HepG2 (cell line): ENCODE data around the gene HJURP. TPM values are rescaled to one million over a fixed set of nuclear protein-coding genes. Genes with fewer than 3 reads are reported as not detected.

Source experiments
- ATAC-seq: fragments of 200-7000 bp; cut with Tn5 transposase; 3 replicates; pipeline ENCODE4 v1.9.1; 2020; ENCODE audit warnings: mild to moderate bottlenecking, moderate library complexity
- BruUV-seq: library from RNA; stranded (reverse); fragments of 400-500 nt; replicated peaks from 2 replicates; lab custom pipeline; 2021; lab: Mats Ljungman, UMichigan
- CTCF ChIA-PET: fragments of 300-600 bp; formaldehyde crosslinking; extraction: SDS; loops from one replicate; lab custom pipeline; 2021; ENCODE audit warnings: low total read pairs, inconsistent platforms, low intra/inter-chr PET ratio; lab: Yijun Ruan, JAX
- POLR2A ChIA-PET: fragments of 350-600 bp; sonication (Branson Sonifier 250); formaldehyde crosslinking; loops from one replicate; lab custom pipeline; 2020; ENCODE audit warnings: antibody characterized with exemption, inconsistent platforms; lab: Yijun Ruan, JAX
- DNase-seq: peaks from one replicate; pipeline ENCODE4 v3.0.0-alpha.2; 2015; ENCODE audit warnings: low spot score
- FAIRE-seq: peaks from 3 replicates; lab custom pipeline; 2011; peaks lifted over from hg19 to GRCh38; lab: Jason Lieb, UNC
- H2AFZ ChIP-seq: one replicate; pipeline ENCODE4 v1.6.1; 2011; ENCODE audit warnings: low read length, inconsistent platforms
- H3K27ac ChIP-seq: fragments of 300-600 bp; 3 replicates; pipeline ENCODE4 v1.8.0; 2011; ENCODE audit warnings: mixed run types, mild to moderate bottlenecking, mixed read lengths, low read length, inconsistent platforms; ENCODE audit not compliant: insufficient read depth; ENCODE audit errors: extremely low read length
- H3K27me3 ChIP-seq, 2 experiments: fragments of 200-600 bp in 1 of 2; 2 replicates in 1 of 2; 3 replicates in 1 of 2; pipeline versions ENCODE4 v1.6.0 to v1.8.0; 2011; ENCODE audit warnings: low read length in 2 of 2, mild to moderate bottlenecking in 2 of 2, moderate library complexity in 2 of 2, inconsistent platforms in 1 of 2; ENCODE audit not compliant: insufficient read depth in 2 of 2, control insufficient read depth in 1 of 2
- H3K36me3 ChIP-seq, 2 experiments: fragments of 200-600 bp in 1 of 2; replicated peaks in 1 of 2; 2 replicates in 1 of 2; 3 replicates in 1 of 2; pipeline versions ENCODE4 v1.5.1 to v1.8.0; 2011; ENCODE audit warnings: low read length in 2 of 2, inconsistent platforms in 1 of 2; ENCODE audit not compliant: insufficient read depth in 2 of 2, control insufficient read depth in 1 of 2
- H3K4me1 ChIP-seq: 2 replicates; pipeline ENCODE4 v1.5.1; 2012; ENCODE audit warnings: low read length, inconsistent platforms; ENCODE audit not compliant: insufficient read depth
- H3K4me2 ChIP-seq: 2 replicates; pipeline ENCODE4 v1.6.0; 2011; ENCODE audit warnings: low read depth, low read length, inconsistent platforms
- H3K4me3 ChIP-seq, 3 experiments: fragments of 200-600 bp in 1 of 3; sonication (generic), shearing (Covaris generic) in 1 of 3; replicated peaks in 1 of 3; 2 replicates each; pipeline ENCODE4 v1.5.1; 2011 to 2016; ENCODE audit warnings: low read length in 3 of 3, inconsistent platforms in 2 of 3, low read depth in 2 of 3, mild to moderate bottlenecking in 2 of 3, control low read depth in 1 of 3, mixed read lengths in 1 of 3; ENCODE audit not compliant: insufficient read depth in 1 of 3
- H3K79me2 ChIP-seq: one replicate; pipeline ENCODE4 v1.6.1; 2011; ENCODE audit warnings: low read length, inconsistent platforms; ENCODE audit not compliant: insufficient read depth
- H3K9ac ChIP-seq: 2 replicates; pipeline ENCODE4 v1.6.0; 2011; ENCODE audit warnings: mild to moderate bottlenecking, low read depth, low read length, inconsistent platforms; ENCODE audit not compliant: insufficient read depth
- H3K9me3 ChIP-seq: 2 replicates; pipeline ENCODE4 v1.5.1; 2012; ENCODE audit warnings: mild to moderate bottlenecking, low read length
- H4K20me1 ChIP-seq: 2 replicates; pipeline ENCODE4 v1.6.0; 2011; ENCODE audit warnings: inconsistent platforms, mild to moderate bottlenecking, low read length, moderate library complexity; ENCODE audit not compliant: insufficient read depth
- ATF7-NPFF ChIP-seq: sonication (generic); formaldehyde crosslinking; IDR thresholded peaks from 2 replicates; pipeline ENCODE4 v1.8.1; 2023; ENCODE audit warnings: mild to moderate bottlenecking, low read depth, missing genetic modification reagents, moderate library complexity
- CENPT ChIP-seq: sonication (generic); formaldehyde crosslinking; IDR thresholded peaks from 2 replicates; pipeline ENCODE4 v1.8.0; 2022; ENCODE audit warnings: low read depth, mild to moderate bottlenecking, moderate library complexity, missing genetic modification reagents
- CREBL2 ChIP-seq: sonication (generic); formaldehyde crosslinking; IDR thresholded peaks from 2 replicates; pipeline ENCODE4 v1.8.1; 2023; ENCODE audit warnings: missing genetic modification reagents, mild to moderate bottlenecking, borderline replicate concordance
- GATAD2A ChIP-seq: IDR thresholded peaks from 2 replicates; pipeline ENCODE4 v1.6.1; 2016
- MTF1 ChIP-seq: sonication (generic); formaldehyde crosslinking; IDR thresholded peaks from 2 replicates; pipeline ENCODE4 v1.5.0; 2020; ENCODE audit warnings: missing genetic modification reagents
- MYNN ChIP-seq: sonication (generic); formaldehyde crosslinking; IDR thresholded peaks from 2 replicates; pipeline ENCODE4 v1.4.0; 2020; ENCODE audit warnings: mild to moderate bottlenecking, low read depth, missing genetic modification reagents
- NBN ChIP-seq: fragments of 450-650 bp; conservative IDR thresholded peaks from 2 replicates; pipeline ENCODE4 v1.6.1; 2017
- RAD51 ChIP-seq: fragments of 450-650 bp; IDR thresholded peaks from 2 replicates; pipeline ENCODE4 v1.6.1; 2016; ENCODE audit warnings: borderline replicate concordance
- SRY ChIP-seq: sonication (generic); formaldehyde crosslinking; IDR thresholded peaks from 2 replicates; pipeline ENCODE4 v1.8.0; 2022; ENCODE audit warnings: mild to moderate bottlenecking, missing genetic modification reagents
- TEF ChIP-seq: sonication (generic); formaldehyde crosslinking; IDR thresholded peaks from 2 replicates; pipeline ENCODE4 v1.5.0; 2020; ENCODE audit warnings: missing genetic modification reagents
- U2AF1 ChIP-seq: fragments of 200-400 bp; formaldehyde crosslinking; optimal IDR thresholded peaks from 2 replicates; pipeline ENCODE3; 2017; ENCODE audit warnings: mild to moderate bottlenecking, low read depth, low read length
- ZBTB26 ChIP-seq: IDR thresholded peaks from 2 replicates; pipeline ENCODE4 v1.6.1; 2016; ENCODE audit warnings: missing compliant biosample characterization, missing genetic modification reagents, borderline replicate concordance
- ZHX1 ChIP-seq: sonication (generic); formaldehyde crosslinking; IDR thresholded peaks from 2 replicates; pipeline ENCODE4 v1.8.1; 2022; ENCODE audit warnings: low read depth, mild to moderate bottlenecking, missing genetic modification reagents
- ZNF260 ChIP-seq: sonication (generic); formaldehyde crosslinking; IDR thresholded peaks from 2 replicates; pipeline ENCODE4 v1.4.0; 2020; ENCODE audit warnings: missing genetic modification reagents, low read depth, mild to moderate bottlenecking, borderline replicate concordance
- ZNF781 ChIP-seq: sonication (generic); formaldehyde crosslinking; IDR thresholded peaks from 2 replicates; pipeline ENCODE4 v1.5.1; 2020; ENCODE audit warnings: borderline replicate concordance, mild to moderate bottlenecking, missing genetic modification reagents; ENCODE audit errors: not compliant biosample characterization
- ZNF788 ChIP-seq: sonication (generic); formaldehyde crosslinking; IDR thresholded peaks from 2 replicates; pipeline ENCODE4 v1.5.0; 2020; ENCODE audit warnings: mild to moderate bottlenecking, missing genetic modification reagents, borderline replicate concordance
- ZNF792 ChIP-seq: IDR thresholded peaks from 2 replicates; pipeline ENCODE4 v1.6.1; 2016
- WGBS: methylation state at CpG from one replicate; pipeline ENCODE4 v1.1.6; 2017; ENCODE audit warnings: low lambda C conversion rate; 5-methylcytosine and 5-hydroxymethylcytosine counted together
- in situ Hi-C: cut with HindIII; loops from 2 replicates; pipeline ENCODE4 v1.10.0; 2017; ENCODE audit warnings: low pct_unique_long_range_greater_than_20kb; ENCODE audit not compliant: extremely low pct_ligation_motif_present
- intact Hi-C: fragments of 100-400 bp; cut with micrococcal nuclease; formaldehyde crosslinking; loops from one replicate; pipeline ENCODE4 v1.10.0; 2022; ENCODE audit not compliant: unreplicated experiment
- polyA plus RNA-seq, 8 experiments: library from polyadenylated mRNA; depleted of rRNA in 3 of 8; stranded (reverse) in 7 of 8; unstranded in 1 of 8; fragments of >200 nt; fragmentation: Illumina TruSeq in 4 of 8; extraction: Trizol in 4 of 8; gene quantifications; 2 replicates each; pipeline versions ENCODE4 v1.2.1 to v1.2.3, GENCODE V29; 2011 to 2016; ENCODE audit warnings: low read depth in 4 of 8, missing spikeins in 1 of 8, mixed read lengths in 1 of 8; ENCODE audit not compliant: insufficient read depth in 1 of 8
- total RNA-seq, 5 experiments: library from RNA; depleted of rRNA; stranded (reverse); fragments of >200 nt; fragmentation: Illumina TruSeq; extraction: Trizol; gene quantifications; 2 replicates each; pipeline ENCODE4 v1.2.3, GENCODE V29; 2016; ENCODE audit warnings: low read depth in 1 of 5

The HJURP gene
- total and polyA plus RNA-seq, 2 of the 13 experiments (the other 11 are each of a cell fraction or from before 2014, with no cell fraction given): 36.3 to 43.9 TPM

GRCh38 chr2:233803292-233803911, 50.9 kb downstream of the HJURP start:
- CTCF ChIA-PET: no interaction called here

More at GRCh38 chr2:233803292-233803911, 50.9 kb downstream of the HJURP start:
- Histone ChIP-seq H3K79me2 (no peaks in the 10 kb centered on the region), H4K20me1 (no peaks in the 10 kb centered on the region), H3K27ac (no peak overlapping the region), H3K9me3 (no peaks in the 10 kb centered on the region), H3K9ac (no peak overlapping the region), H3K36me3 (no peaks in the 10 kb centered on the region), H3K27me3 (peaks cover 0 to 52% of the 10 kb centered on the region in 2 experiments; a peak in 3 of 5 replicates), H3K4me3 (no peak overlapping the region), H3K4me2 (no peak overlapping the region), H2AFZ (no peak overlapping the region), H3K4me1 (no peaks in the 10 kb centered on the region)
- in situ Hi-C loops (no loop called here), intact Hi-C loops (no loop called here)
- FAIRE-seq (no peak), ATAC-seq (no peak), DNase-seq (no peak)
- BruUV-seq: no TSS peak
- POLR2A ChIA-PET: no interaction called here
- no peak for TF ChIP-seq MTF1 (CRISPR knock-in tag)
- no peak for TF ChIP-seq ZBTB26
- no peak for TF ChIP-seq U2AF1
- TF ChIP-seq SRY: no peak
- TF ChIP-seq RAD51: no peak
- no peak for TF ChIP-seq CREBL2
- no peak for TF ChIP-seq ZNF788 (CRISPR knock-in tag)
- TF ChIP-seq MYNN (CRISPR knock-in tag): no peak
- TF ChIP-seq ATF7-NPFF (CRISPR knock-in tag): no peak
- no peak for TF ChIP-seq TEF (CRISPR knock-in tag)
- TF ChIP-seq ZNF781 (CRISPR knock-in tag): no peak
- TF ChIP-seq ZHX1 (CRISPR knock-in tag): no peak
- TF ChIP-seq CENPT: no peak
- no peak for TF ChIP-seq NBN
- TF ChIP-seq ZNF792 (CRISPR knock-in tag): no peak
- TF ChIP-seq GATAD2A (CRISPR knock-in tag): no peak
- no peak for TF ChIP-seq ZNF260 (CRISPR knock-in tag)
- WGBS: 17% methylated on average over 1 of the region's 2 CpGs
